HepG2 (cell line): ENCODE results near the gene PLGRKT. TPM values are rescaled to one million over a fixed set of nuclear protein-coding genes. Genes with fewer than 3 reads are reported as not detected.

Experiments used
- HNRNPL ChIP-seq: fragments of 200-400 bp; formaldehyde crosslinking; IDR thresholded peaks from 2 replicates; pipeline ENCODE4 v1.6.1; 2017; ENCODE audit warnings: mild to moderate bottlenecking, low read depth, low read length
- LCORL ChIP-seq, 2 experiments: fragments of 450-650 bp in 1 of 2; sonication (generic) in 1 of 2; formaldehyde crosslinking in 1 of 2; IDR thresholded peaks; 2 replicates each; pipeline versions ENCODE4 v1.5.0 to v1.6.1; 2017 to 2020; ENCODE audit warnings: antibody characterized with exemption in 1 of 2, missing genetic modification reagents in 1 of 2
- MTA1 ChIP-seq: sonication (generic); formaldehyde crosslinking; IDR thresholded peaks from 2 replicates; pipeline ENCODE4 v1.4.0; 2020; ENCODE audit warnings: missing genetic modification reagents, mild to moderate bottlenecking, borderline replicate concordance
- NCOA5 ChIP-seq: sonication (generic); formaldehyde crosslinking; IDR thresholded peaks from 2 replicates; pipeline ENCODE4 v1.4.0; 2020; ENCODE audit warnings: missing genetic modification reagents
- NR2C2 ChIP-seq: sonication (generic); formaldehyde crosslinking; IDR thresholded peaks from 2 replicates; pipeline ENCODE4 v1.4.0; 2020; ENCODE audit warnings: missing genetic modification reagents, mild to moderate bottlenecking, moderate library complexity, borderline replicate concordance
- RFX5 ChIP-seq: IDR thresholded peaks from 2 replicates; pipeline ENCODE4 v1.6.1; 2011; ENCODE audit warnings: low read depth, low read length, improper control_type of control experiment
- SATB2 ChIP-seq: sonication (generic); formaldehyde crosslinking; IDR thresholded peaks from 2 replicates; pipeline ENCODE4 v1.5.0; 2020; ENCODE audit warnings: missing genetic modification reagents
- SETDB1 ChIP-seq: sonication (generic); formaldehyde crosslinking; IDR thresholded peaks from 2 replicates; pipeline ENCODE4 v1.5.1; 2020; ENCODE audit warnings: missing genetic modification reagents, mild to moderate bottlenecking, borderline replicate concordance
- SOX13 ChIP-seq, 3 experiments: fragments of 450-650 bp in 1 of 3; sonication (generic) in 1 of 3; formaldehyde crosslinking in 1 of 3; IDR thresholded peaks in 2 of 3; conservative IDR thresholded peaks in 1 of 3; 2 replicates each; pipeline versions ENCODE4 v1.5.0 to v1.6.1; 2016 to 2020; ENCODE audit warnings: antibody characterized with exemption in 1 of 3, mild to moderate bottlenecking in 1 of 3, missing compliant biosample characterization in 1 of 3, missing genetic modification reagents in 1 of 3, moderate library complexity in 1 of 3
- ZEB1 ChIP-seq: IDR thresholded peaks from 2 replicates; pipeline ENCODE4 v1.6.1; 2012; ENCODE audit warnings: mild to moderate bottlenecking, low read depth, inconsistent platforms; ENCODE audit not compliant: insufficient replicate concordance
- ZNF567 ChIP-seq: sonication (generic); formaldehyde crosslinking; IDR thresholded peaks from 2 replicates; pipeline ENCODE4 v1.8.1; 2023; ENCODE audit warnings: mild to moderate bottlenecking, missing genetic modification reagents, borderline replicate concordance
- polyA plus RNA-seq, 8 experiments: library from polyadenylated mRNA; depleted of rRNA in 3 of 8; stranded (reverse) in 7 of 8; unstranded in 1 of 8; fragments of >200 nt; fragmentation: Illumina TruSeq in 4 of 8; extraction: Trizol in 4 of 8; gene quantifications; 2 replicates each; pipeline versions ENCODE4 v1.2.1 to v1.2.3, GENCODE V29; 2011 to 2016; ENCODE audit warnings: low read depth in 4 of 8, missing spikeins in 1 of 8, mixed read lengths in 1 of 8; ENCODE audit not compliant: insufficient read depth in 1 of 8
- total RNA-seq, 5 experiments: library from RNA; depleted of rRNA; stranded (reverse); fragments of >200 nt; fragmentation: Illumina TruSeq; extraction: Trizol; gene quantifications; 2 replicates each; pipeline ENCODE4 v1.2.3, GENCODE V29; 2016; ENCODE audit warnings: low read depth in 1 of 5
- TF ChIP-seq, protein P1 (sequence below): sonication (generic); formaldehyde crosslinking; IDR thresholded peaks from 2 replicates; pipeline ENCODE4 v1.4.0; 2020; ENCODE audit warnings: mild to moderate bottlenecking, missing genetic modification reagents
- TF ChIP-seq, protein P2 (sequence below): sonication (generic); formaldehyde crosslinking; IDR thresholded peaks from 2 replicates; pipeline ENCODE4 v1.4.0; 2020; ENCODE audit warnings: mild to moderate bottlenecking, missing genetic modification reagents
- TF ChIP-seq, protein P3 (sequence below): sonication (generic); formaldehyde crosslinking; IDR thresholded peaks from 2 replicates; pipeline ENCODE4 v1.4.0; 2020; ENCODE audit warnings: missing genetic modification reagents

Gene PLGRKT
- total and polyA plus RNA-seq, 2 of the 13 experiments (the other 11 are each of a cell fraction or from before 2014, with no cell fraction given): 5.0 to 15.8 TPM

DNA sequence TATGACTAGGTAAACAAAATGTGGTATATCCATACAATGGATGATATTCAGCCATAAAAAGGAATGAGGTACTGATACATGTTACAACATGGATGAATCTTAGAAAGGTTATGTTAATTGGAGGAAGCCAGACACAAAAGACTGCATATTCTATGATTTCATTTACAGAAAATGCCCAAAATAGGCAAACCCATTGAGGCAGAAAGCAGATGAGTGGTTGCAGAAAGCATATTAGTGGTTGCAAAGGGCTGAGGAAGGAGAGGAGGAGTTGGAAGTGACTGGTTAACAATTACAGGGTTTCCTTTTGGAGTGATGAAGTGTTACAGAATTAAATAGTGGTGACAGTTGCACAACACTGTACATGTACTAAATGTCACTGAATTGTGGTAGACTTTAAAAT is 17.7 kb downstream of the PLGRKT start (continued):
- TF ChIP-seq, protein P1, sequence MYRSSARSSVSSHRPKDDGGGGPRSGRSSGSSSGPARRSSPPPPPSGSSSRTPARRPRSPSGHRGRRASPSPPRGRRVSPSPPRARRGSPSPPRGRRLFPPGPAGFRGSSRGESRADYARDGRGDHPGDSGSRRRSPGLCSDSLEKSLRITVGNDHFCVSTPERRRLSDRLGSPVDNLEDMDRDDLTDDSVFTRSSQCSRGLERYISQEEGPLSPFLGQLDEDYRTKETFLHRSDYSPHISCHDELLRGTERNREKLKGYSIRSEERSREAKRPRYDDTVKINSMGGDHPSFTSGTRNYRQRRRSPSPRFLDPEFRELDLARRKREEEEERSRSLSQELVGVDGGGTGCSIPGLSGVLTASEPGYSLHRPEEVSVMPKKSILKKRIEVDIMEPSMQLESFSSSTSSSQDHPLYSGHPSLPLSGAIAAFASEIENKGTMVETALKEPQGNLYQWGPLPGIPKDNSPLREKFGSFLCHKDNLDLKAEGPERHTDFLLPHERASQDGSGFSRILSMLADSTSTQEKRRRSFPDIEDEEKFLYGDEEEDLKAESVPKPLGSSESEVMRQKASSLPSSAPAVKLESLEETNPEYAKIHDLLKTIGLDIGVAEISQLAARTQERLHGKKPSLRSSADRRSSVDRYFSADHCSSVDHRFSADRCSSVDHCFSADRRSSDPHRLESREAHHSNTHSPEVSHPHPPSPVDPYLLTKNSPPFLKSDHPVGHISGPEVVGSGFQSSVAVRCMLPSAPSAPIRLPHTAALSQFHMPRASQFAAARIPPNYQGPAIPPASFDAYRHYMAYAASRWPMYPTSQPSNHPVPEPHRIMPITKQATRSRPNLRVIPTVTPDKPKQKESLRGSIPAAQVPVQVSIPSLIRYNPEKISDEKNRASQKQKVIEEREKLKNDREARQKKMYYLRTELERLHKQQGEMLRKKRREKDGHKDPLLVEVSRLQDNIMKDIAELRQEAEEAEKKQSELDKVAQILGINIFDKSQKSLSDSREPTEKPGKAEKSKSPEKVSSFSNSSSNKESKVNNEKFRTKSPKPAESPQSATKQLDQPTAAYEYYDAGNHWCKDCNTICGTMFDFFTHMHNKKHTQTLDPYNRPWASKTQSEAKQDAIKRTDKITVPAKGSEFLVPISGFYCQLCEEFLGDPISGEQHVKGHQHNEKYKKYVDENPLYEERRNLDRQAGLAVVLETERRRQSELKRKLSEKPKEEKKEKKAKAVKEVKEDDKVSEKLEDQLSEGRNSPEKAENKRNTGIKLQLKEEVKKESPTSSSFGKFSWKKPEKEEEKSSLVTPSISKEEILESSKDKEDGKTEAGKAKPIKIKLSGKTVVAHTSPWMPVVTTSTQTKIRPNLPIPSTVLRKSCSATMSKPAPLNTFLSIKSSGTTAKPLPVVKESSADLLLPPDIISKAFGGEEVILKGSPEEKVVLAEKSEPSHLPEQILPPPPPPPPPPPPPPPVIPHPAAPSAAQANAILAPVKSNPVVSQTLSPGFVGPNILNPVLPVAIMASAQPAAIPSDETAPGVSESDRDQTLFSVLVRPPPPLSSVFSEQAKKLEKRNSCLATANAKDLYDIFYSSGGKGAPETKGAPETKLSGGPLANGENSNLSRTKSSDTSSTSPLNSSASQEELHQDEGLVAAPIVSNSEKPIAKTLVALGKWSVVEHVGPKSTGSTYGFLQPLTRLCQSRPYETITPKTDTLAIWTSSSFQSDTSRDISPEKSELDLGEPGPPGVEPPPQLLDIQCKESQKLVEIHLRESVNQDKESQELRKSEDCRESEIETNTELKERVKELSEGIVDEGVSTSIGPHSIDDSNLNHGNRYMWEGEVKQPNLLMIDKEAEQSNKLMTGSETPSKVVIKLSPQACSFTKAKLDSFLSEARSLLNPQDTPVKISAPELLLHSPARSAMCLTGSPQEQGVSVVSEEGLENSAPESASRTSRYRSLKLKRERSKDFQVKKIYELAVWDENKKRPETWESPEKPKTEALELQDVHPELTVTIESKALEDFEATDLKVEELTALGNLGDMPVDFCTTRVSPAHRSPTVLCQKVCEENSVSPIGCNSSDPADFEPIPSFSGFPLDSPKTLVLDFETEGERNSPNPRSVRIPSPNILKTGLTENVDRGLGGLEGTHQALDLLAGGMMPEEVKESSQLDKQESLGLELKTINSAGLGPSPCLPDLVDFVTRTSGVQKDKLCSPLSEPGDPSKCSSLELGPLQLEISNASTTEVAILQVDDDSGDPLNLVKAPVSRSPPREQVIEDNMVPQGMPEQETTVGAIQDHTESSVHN (CRISPR knock-in tag): no peak
- no peak for TF ChIP-seq ZEB1
- TF ChIP-seq SATB2: no peak
- no peak for TF ChIP-seq NCOA5 (CRISPR knock-in tag)
- no peak for TF ChIP-seq LCORL (IDR thresholded peaks at IDR 0.05)
- no peak for TF ChIP-seq LCORL (CRISPR knock-in tag; IDR thresholded peaks at IDR 0.05)
- no peak for TF ChIP-seq HNRNPL
- no peak for TF ChIP-seq NR2C2 (CRISPR knock-in tag)
- no peak for TF ChIP-seq SETDB1 (CRISPR knock-in tag)
- TF ChIP-seq ZNF567 (CRISPR knock-in tag): no peak
- TF ChIP-seq, protein P2, sequence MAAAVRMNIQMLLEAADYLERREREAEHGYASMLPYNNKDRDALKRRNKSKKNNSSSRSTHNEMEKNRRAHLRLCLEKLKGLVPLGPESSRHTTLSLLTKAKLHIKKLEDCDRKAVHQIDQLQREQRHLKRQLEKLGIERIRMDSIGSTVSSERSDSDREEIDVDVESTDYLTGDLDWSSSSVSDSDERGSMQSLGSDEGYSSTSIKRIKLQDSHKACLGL (CRISPR knock-in tag): no peak
- TF ChIP-seq MTA1: no peak
- no peak for TF ChIP-seq RFX5
- no peak for TF ChIP-seq SOX13 (IDR thresholded peaks at IDR 0.05)
- TF ChIP-seq SOX13 (CRISPR knock-in tag; conservative IDR thresholded peaks at IDR 0.05 in 1 of 2, IDR thresholded peaks at IDR 0.05 in 1 of 2): no peak
- TF ChIP-seq, protein P3, sequence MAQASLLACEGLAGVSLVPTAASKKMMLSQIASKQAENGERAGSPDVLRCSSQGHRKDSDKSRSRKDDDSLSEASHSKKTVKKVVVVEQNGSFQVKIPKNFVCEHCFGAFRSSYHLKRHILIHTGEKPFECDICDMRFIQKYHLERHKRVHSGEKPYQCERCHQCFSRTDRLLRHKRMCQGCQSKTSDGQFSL (CRISPR knock-in tag): no peak
